AG09309 (cell line): ENCODE measurements around the gene TMCO4.

Experiments
- DNase-seq: peaks from one replicate; pipeline ENCODE4 v3.0.0-alpha.2; 2010; ENCODE audit warnings: low read depth
- H3K4me3 ChIP-seq: 2 replicates; pipeline ENCODE4 v1.5.1; 2011; ENCODE audit warnings: mild to moderate bottlenecking, low read depth, low read length, moderate library complexity; ENCODE audit not compliant: control insufficient read depth
- TF ChIP-seq, protein P1 (sequence below): IDR thresholded peaks from 2 replicates; pipeline ENCODE4 v1.5.1; 2011; ENCODE audit warnings: mild to moderate bottlenecking, low read depth, low read length, inconsistent platforms; ENCODE audit not compliant: insufficient read depth, control insufficient read depth; ENCODE audit errors: missing control alignments

The TMCO4 gene

DNA sequence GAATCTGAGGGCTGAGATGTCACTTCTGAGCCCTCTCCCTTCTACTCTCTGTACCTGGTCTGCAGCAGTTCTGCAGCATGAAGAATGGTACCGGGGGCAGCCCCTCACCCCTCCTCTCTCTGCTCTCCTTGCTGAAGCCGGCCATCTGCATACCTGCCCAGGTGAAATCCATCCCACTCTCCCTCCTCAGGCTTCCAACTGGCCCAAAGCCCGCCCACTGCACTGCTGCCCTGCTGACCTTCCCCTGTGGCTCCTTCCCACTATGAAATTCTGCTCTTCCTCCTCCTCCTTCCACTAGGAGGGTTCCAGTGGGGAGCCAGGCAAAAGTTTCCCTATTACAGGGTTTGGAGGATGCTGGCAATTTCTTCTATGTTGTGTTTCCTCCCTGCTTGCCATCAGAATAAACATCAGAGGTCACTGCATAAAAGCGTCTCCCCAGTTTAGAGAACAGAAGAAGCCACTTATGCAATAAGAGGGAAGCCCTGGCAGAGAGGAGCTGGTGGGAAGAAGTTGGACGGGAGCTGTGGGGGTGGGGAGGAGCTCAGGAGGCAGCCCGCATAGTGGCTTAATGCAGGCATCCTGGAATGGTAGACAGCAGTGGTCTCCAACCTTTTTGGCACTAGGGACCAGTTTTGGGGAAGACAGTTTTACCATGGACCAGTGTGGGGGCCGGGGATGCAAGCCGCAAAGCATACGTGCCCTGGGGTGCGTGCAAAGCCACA is 30.3 kb downstream of the TMCO4 start:
- TF ChIP-seq, protein P1, sequence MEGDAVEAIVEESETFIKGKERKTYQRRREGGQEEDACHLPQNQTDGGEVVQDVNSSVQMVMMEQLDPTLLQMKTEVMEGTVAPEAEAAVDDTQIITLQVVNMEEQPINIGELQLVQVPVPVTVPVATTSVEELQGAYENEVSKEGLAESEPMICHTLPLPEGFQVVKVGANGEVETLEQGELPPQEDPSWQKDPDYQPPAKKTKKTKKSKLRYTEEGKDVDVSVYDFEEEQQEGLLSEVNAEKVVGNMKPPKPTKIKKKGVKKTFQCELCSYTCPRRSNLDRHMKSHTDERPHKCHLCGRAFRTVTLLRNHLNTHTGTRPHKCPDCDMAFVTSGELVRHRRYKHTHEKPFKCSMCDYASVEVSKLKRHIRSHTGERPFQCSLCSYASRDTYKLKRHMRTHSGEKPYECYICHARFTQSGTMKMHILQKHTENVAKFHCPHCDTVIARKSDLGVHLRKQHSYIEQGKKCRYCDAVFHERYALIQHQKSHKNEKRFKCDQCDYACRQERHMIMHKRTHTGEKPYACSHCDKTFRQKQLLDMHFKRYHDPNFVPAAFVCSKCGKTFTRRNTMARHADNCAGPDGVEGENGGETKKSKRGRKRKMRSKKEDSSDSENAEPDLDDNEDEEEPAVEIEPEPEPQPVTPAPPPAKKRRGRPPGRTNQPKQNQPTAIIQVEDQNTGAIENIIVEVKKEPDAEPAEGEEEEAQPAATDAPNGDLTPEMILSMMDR = no peak
- no peak overlapping the region for H3K4me3 ChIP-seq
- no peak for DNase-seq

DNA sequence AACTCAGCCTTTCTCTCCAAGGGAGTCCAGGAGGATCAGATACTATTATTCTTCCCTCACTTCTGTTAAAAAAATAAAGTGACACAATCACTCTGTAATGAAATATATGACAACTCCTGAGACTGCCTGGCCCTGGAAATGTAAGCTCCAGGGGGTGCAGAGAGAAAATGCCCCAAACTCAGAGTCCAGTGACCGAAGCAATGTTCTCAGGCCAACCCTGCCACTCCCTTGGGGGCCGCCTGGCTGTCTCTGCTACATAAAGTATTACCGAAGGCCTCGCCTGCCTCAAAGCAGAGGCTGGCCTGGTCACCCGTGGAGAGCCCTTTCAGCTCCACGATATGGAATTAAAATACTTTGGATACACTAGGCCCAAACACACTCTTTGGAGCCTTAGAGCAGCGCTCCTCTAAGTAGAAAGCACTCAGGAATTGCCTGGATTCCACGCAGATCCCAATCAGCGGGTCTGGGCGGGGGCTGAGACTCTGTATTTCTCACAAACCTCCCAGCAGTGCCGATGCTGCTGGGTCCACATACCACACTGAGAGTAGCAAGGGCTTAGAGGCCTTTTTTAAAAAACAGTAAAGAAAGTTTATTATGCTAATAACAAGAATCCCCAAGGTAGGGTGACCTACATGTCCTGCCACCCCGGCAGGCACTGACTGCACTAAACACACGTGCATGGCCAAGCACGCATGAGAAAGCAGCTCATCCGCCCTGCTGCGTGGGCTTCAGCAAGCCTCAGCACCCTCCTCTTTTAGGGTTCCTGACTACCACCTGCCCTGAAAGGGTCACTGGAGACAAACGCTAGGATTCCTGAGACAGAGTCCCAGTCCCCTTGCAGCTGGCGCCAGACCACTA is 31.1 kb downstream of the TMCO4 start:
- no peak overlapping the region for H3K4me3 ChIP-seq
- DNase-seq = no peak
- TF ChIP-seq, protein P1 = no peak

DNA sequence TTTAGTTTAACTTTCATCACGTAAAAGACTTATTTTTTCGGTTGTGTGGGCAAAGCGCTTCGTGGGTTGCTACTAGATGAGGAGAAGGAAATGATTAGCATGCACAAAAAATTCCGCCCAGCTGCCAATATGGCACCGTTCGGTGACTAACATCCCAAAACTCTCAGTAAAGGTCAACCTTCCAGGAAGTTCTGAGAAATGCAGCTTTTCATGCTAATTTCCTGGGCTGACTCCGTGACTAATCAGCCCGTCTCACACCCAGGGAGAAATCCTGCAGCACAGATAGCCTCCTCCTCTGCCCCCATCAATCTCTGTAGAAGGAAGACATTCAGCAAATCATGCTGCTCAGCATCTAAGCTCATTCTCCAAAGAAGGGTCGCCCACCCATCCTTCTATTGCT is 34.1 kb downstream of the TMCO4 start:
- peak; percentile 80 for DNase-seq
- TF ChIP-seq, protein P1 = no peak
- no peak overlapping the region for H3K4me3 ChIP-seq

DNA sequence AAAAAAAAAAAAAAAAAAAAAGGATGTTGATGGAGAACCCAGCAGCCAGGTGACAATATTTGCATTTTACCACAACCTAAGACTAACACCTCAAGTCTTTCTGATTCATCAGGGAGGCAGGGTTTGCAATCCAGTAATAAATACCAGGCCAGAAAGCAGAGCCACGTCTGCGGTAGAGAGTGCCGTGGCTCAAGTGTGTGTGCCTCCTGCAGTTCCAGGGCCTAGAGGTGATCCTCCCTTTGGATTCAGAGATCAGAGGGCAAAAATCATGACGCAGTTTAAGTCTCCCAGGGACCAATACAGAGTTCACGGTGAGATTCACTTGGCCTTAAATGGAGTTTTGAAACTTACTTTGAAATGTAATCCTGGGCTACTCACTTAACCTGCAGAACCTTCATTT is 34.9 kb downstream of the TMCO4 start:
- TF ChIP-seq, protein P1 = no peak
- peak; percentile 37 for DNase-seq

DNA sequence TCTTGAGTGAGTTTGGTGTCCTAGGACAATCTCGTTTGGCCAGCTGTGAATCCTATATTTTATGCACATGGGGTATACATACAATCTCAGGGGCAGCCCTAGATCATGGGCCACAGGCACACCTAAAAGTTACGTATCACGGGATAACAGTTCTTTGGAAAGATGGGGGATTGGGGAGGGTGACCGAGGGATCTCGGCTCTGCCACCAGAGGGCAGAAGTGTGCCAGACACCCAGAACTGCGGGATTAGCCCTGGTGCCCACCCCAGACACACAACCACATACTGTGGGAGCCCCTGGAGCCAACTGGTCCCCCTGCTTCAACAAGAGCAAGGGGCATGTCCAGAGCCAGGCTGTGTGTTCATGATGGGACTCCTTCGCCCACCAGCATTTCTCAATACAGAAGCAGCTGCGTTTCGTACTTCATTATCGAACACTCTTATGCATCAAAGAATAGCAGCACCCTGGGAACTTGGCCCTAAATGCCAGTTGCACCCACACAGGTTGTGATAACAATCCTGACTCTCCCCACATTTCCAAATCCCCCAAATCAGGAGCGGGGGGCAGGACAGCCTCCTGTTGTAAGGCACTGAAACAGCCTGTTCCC is 37.4 kb downstream of the TMCO4 start:
- DNase-seq = no peak
- no peak overlapping the region for H3K4me3 ChIP-seq
- TF ChIP-seq, protein P1 = peak; percentile 83

More for the DNA sequence above, 34.9 kb downstream of the TMCO4 start:
- H3K4me3 ChIP-seq = no peak overlapping the region

DNA sequence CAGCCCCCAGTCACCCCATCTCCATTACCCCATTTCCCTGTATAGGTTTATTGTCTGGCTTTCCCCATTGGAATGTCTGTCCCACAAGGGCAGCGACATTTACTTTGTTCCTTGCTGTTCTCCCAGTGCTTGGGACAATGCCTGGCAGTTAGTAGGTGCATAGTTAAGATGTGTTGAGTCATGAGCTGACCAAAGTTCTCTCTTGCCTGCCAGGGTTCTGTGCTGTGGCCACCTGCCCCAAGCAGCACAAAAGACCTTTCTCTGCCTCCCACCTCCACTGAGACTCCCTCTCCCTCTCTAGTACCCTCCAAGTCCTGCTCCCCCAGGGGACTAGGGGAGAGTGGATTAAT is 40.0 kb downstream of the TMCO4 start:
- no peak for DNase-seq
- no peak overlapping the region for H3K4me3 ChIP-seq
- TF ChIP-seq, protein P1 = no peak
